K562 (cell line): ENCODE data around the gene DAGLA. TPM values are rescaled to one million over a fixed set of nuclear protein-coding genes. Genes with fewer than 3 reads are reported as not detected.

Experiments
- ATAC-seq: fragments of 200-7000 bp; cut with Tn5 transposase; 3 replicates; pipeline ENCODE4 v1.9.1; 2020; ENCODE audit warnings: moderate library complexity
- BruUV-seq: library from RNA; stranded (reverse); fragments of 400-500 nt; replicated peaks from 2 replicates; lab custom pipeline; 2021; lab: Mats Ljungman, UMichigan
- CTCF ChIA-PET: fragments of 300-600 bp; formaldehyde crosslinking; extraction: SDS; loops from one replicate; lab custom pipeline; 2021; ENCODE audit warnings: low intra/inter-chr PET ratio; lab: Yijun Ruan, JAX
- POLR2A ChIA-PET: fragments of 300-600, 350-650 bp; sonication (Branson Sonifier 250); formaldehyde crosslinking; extraction: SDS; loops from one replicate; lab custom pipeline; 2021; ENCODE audit warnings: antibody characterized with exemption, inconsistent platforms; lab: Yijun Ruan, JAX
- DNase-seq, 4 experiments: peaks; one replicate each; pipeline versions ENCODE4 v3.0.0 to v3.0.0-alpha.2; 2011 to 2018; ENCODE audit warnings: low spot score in 3 of 4, mixed read lengths in 3 of 4; ENCODE audit errors: extremely low read depth in 1 of 4
- FAIRE-seq: peaks from 2 replicates; lab custom pipeline; 2011; peaks lifted over from hg19 to GRCh38; lab: Jason Lieb, UNC
- H2AFZ ChIP-seq: 2 replicates; pipeline ENCODE4 v1.6.0; 2011; ENCODE audit warnings: low read depth, low read length, control low read depth, inconsistent platforms
- H3K27ac ChIP-seq: fragments of 200-600 bp; 3 replicates; pipeline ENCODE4 v1.8.0; 2011; ENCODE audit warnings: low read depth, mild to moderate bottlenecking, control low read depth, inconsistent platforms, low read length, moderate library complexity, mixed read lengths; ENCODE audit errors: extremely low read depth
- H3K27me3 ChIP-seq, 2 experiments: fragments of 300-600 bp in 1 of 2; 2 replicates in 1 of 2; 3 replicates in 1 of 2; pipeline versions ENCODE4 v1.6.0 to v1.8.0; 2011; ENCODE audit warnings: inconsistent platforms in 2 of 2, low read length in 2 of 2, mild to moderate bottlenecking in 1 of 2, mixed read lengths in 1 of 2, moderate library complexity in 1 of 2; ENCODE audit not compliant: control insufficient read depth in 2 of 2, insufficient read depth in 2 of 2
- H3K36me3 ChIP-seq: fragments of 300-600 bp; 3 replicates; pipeline ENCODE4 v1.8.0; 2011; ENCODE audit warnings: mild to moderate bottlenecking, low read length, inconsistent platforms; ENCODE audit not compliant: control insufficient read depth, insufficient read depth
- H3K4me1 ChIP-seq, 2 experiments: fragments of 200-600 bp in 1 of 2; replicated peaks in 1 of 2; 2 replicates in 1 of 2; 3 replicates in 1 of 2; pipeline versions ENCODE4 v1.5.1 to v1.8.0; 2011; ENCODE audit warnings: inconsistent platforms in 2 of 2, low read length in 2 of 2, mild to moderate bottlenecking in 1 of 2, mixed read lengths in 1 of 2, moderate library complexity in 1 of 2; ENCODE audit not compliant: control insufficient read depth in 2 of 2, insufficient read depth in 2 of 2
- H3K4me2 ChIP-seq: 2 replicates; pipeline ENCODE4 v1.6.1; 2011; ENCODE audit warnings: low read length, control low read depth, inconsistent platforms, mixed read lengths; ENCODE audit not compliant: insufficient read depth
- H3K4me3 ChIP-seq: fragments of 200-600 bp; sonication (generic), shearing (Covaris generic); 2 replicates; pipeline ENCODE4 v1.5.1; 2016; ENCODE audit warnings: control low read depth, inconsistent platforms
- H3K79me2 ChIP-seq: fragments of 200-600 bp; 3 replicates; pipeline ENCODE4 v1.8.0; 2011; ENCODE audit warnings: low read length, inconsistent platforms; ENCODE audit not compliant: control insufficient read depth, insufficient read depth
- H3K9ac ChIP-seq, 2 experiments: 2 replicates each; pipeline versions ENCODE4 v1.6.0 to v1.6.1; 2011; ENCODE audit warnings: low read depth in 2 of 2, low read length in 2 of 2, control low read depth in 1 of 2, inconsistent platforms in 1 of 2, mild to moderate bottlenecking in 1 of 2, mixed read lengths in 1 of 2; ENCODE audit not compliant: insufficient read depth in 1 of 2
- H3K9me1 ChIP-seq: one replicate; pipeline ENCODE4 v1.6.0; 2011; ENCODE audit warnings: inconsistent platforms, mild to moderate bottlenecking, low read length, moderate library complexity; ENCODE audit not compliant: control insufficient read depth, insufficient read depth
- H3K9me3 ChIP-seq: replicated peaks from 2 replicates; pipeline ENCODE4 v1.5.1; 2011; ENCODE audit warnings: low read depth, low read length, inconsistent platforms; ENCODE audit not compliant: control insufficient read depth, insufficient read depth
- H4K20me1 ChIP-seq: replicated peaks from 2 replicates; pipeline ENCODE4 v1.6.1; 2011; ENCODE audit warnings: low read length, inconsistent platforms, mixed read lengths; ENCODE audit not compliant: control insufficient read depth, insufficient read depth
- BRD9 ChIP-seq: fragments of 450-650 bp; IDR thresholded peaks from 2 replicates; pipeline ENCODE4 v1.6.1; 2018; ENCODE audit warnings: low read depth; ENCODE audit not compliant: partially characterized antibody
- EP400 ChIP-seq: fragments of 450-650 bp; IDR thresholded peaks from 2 replicates; pipeline ENCODE4 v1.6.1; 2017; ENCODE audit warnings: antibody characterized with exemption, mild to moderate bottlenecking, moderate library complexity
- FOS ChIP-seq: IDR thresholded peaks from 3 replicates; pipeline ENCODE4 v1.6.1; 2011; ENCODE audit not compliant: insufficient read length; ENCODE audit errors: extremely low read depth
- GABPB2 ChIP-seq: fragments of 250-450 bp; sonication (Bioruptor Pico); conservative IDR thresholded peaks from 2 replicates; pipeline ENCODE4 v1.5.1; 2021; ENCODE audit warnings: mild to moderate bottlenecking
- HNRNPK ChIP-seq: fragments of 200-400 bp; formaldehyde crosslinking; IDR thresholded peaks from one replicate; pipeline ENCODE4 v1.6.1; 2018; ENCODE audit warnings: mild to moderate bottlenecking, low read depth, low read length; ENCODE audit not compliant: poor library complexity, severe bottlenecking
- NCOA2 ChIP-seq, 2 experiments: fragments of 450-650 bp; IDR thresholded peaks; 2 replicates each; pipeline ENCODE4 v1.6.1; 2018; ENCODE audit warnings: mild to moderate bottlenecking in 2 of 2, moderate library complexity in 1 of 2; ENCODE audit not compliant: partially characterized antibody in 2 of 2
- NR1H2 ChIP-seq: sonication (generic); formaldehyde crosslinking; IDR thresholded peaks from 2 replicates; pipeline ENCODE4 v1.4.0; 2020; ENCODE audit warnings: mild to moderate bottlenecking, missing genetic modification reagents
- SIRT6 ChIP-seq: IDR thresholded peaks from one replicate; pipeline ENCODE4 v1.6.1; 2012; ENCODE audit warnings: low read depth, mild to moderate bottlenecking, control low read depth, inconsistent platforms, low read length, moderate library complexity
- SUPT5H ChIP-seq: fragments of 450-650 bp; IDR thresholded peaks from 2 replicates; pipeline ENCODE4 v1.6.1; 2016
- TSC22D4 ChIP-seq: fragments of 450-650 bp; IDR thresholded peaks from 2 replicates; pipeline ENCODE4 v1.6.1; 2016; ENCODE audit warnings: missing genetic modification characterization, missing biosample characterization, control low read depth
- WGBS: fragments of 100-300 bp; shearing (Covaris generic); methylation state at CpG from one replicate; pipeline ENCODE4 v1.1.6; 2016; ENCODE audit warnings: low coverage, mixed read lengths; ENCODE audit not compliant: insufficient coverage; ENCODE audit errors: missing lambda C conversion rate; 5-methylcytosine and 5-hydroxymethylcytosine counted together
- in situ Hi-C: fragments of 300-500 bp; cut with MboI; formaldehyde crosslinking; loops from 4 replicates; pipeline ENCODE4 v1.15.0; 2018; ENCODE audit warnings: inconsistent platforms, mixed read lengths
- intact Hi-C: fragments of 100-400 bp; cut with micrococcal nuclease; formaldehyde crosslinking; loops from 2 replicates; pipeline ENCODE4 v1.14.2; 2022
- polyA plus RNA-seq, 8 experiments: library from polyadenylated mRNA; depleted of rRNA in 4 of 8; stranded (reverse) in 5 of 8; unstranded in 3 of 8; fragments of >200 nt; fragmentation: Nextera tagmentation in 2 of 8; fragmentation: Illumina TruSeq in 1 of 8; extraction: Ambion mirVana in 2 of 8; extraction: Trizol in 1 of 8; gene quantifications; 2 replicates each; pipeline versions ENCODE4 v1.2.1 to v1.2.3, GENCODE V29; 2011 to 2014; ENCODE audit warnings: inconsistent platforms in 1 of 8, missing spikeins in 1 of 8
- total RNA-seq, 7 experiments: library from RNA; depleted of rRNA in 6 of 7; stranded (reverse); fragments of >200 nt in 6 of 7; fragmentation: Illumina TruSeq in 2 of 7; extraction: Trizol in 2 of 7; gene quantifications; 2 replicates each; pipeline versions ENCODE4 v1.2.1 to v1.2.3, GENCODE V29; 2011 to 2021; ENCODE audit warnings: low replicate concordance in 1 of 7
- TF ChIP-seq, protein P1 (sequence below), 2 experiments: fragments of 450-650 bp in 1 of 2; sonication (generic) in 1 of 2; formaldehyde crosslinking in 1 of 2; IDR thresholded peaks; 2 replicates each; pipeline versions ENCODE4 v1.7.1 to v1.9.0; 2016 to 2022; ENCODE audit warnings: inconsistent platforms in 1 of 2, mild to moderate bottlenecking in 1 of 2, missing genetic modification reagents in 1 of 2
- TF ChIP-seq, protein P2 (sequence below): fragments of 450-650 bp; IDR thresholded peaks from 2 replicates; pipeline ENCODE4 v1.7.1; 2018; ENCODE audit warnings: mild to moderate bottlenecking, low read depth; ENCODE audit not compliant: partially characterized antibody

Gene DAGLA
- total and polyA plus RNA-seq, 9 of the 15 experiments (the other 6 are each of a cell fraction or from before 2014, with no cell fraction given), result 0.03 to 0.16 (median 0.04) TPM; not detected in 4

DNA sequence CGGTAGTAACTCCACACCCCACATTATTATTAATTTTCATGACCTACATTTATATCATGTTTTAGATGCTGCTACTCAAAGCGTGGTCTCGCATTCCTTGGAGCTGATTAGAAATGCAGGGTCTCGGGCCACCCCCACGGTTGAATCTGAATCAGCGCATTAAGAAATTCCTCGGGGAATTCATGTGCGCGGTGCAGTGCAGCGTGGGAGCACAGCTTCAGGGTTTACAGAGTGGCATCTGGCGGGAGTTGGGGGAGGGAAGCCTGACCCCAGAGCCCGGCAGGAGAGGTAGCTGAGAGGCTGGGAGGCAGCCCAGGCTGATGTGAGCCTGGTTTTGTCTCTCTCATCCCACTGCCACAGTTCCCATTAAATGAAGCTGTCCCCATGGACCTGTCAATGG is 48.1 kb upstream of the DAGLA start:
- in situ Hi-C loops, result no loop called here
- TF ChIP-seq NCOA2 (IDR thresholded peaks at IDR 0.05; ENCODE audit: partially characterized antibody in 2 of 2) (no peak), BRD9 (no peak), SUPT5H (no peak), SIRT6 (no peak), NR1H2 (CRISPR knock-in tag) (no peak), TSC22D4 (tag) (no peak), GABPB2 (CRISPR knock-in tag) (no peak), FOS (no peak), HNRNPK (no peak), EP400 (no peak)
- TF ChIP-seq, protein P1, sequence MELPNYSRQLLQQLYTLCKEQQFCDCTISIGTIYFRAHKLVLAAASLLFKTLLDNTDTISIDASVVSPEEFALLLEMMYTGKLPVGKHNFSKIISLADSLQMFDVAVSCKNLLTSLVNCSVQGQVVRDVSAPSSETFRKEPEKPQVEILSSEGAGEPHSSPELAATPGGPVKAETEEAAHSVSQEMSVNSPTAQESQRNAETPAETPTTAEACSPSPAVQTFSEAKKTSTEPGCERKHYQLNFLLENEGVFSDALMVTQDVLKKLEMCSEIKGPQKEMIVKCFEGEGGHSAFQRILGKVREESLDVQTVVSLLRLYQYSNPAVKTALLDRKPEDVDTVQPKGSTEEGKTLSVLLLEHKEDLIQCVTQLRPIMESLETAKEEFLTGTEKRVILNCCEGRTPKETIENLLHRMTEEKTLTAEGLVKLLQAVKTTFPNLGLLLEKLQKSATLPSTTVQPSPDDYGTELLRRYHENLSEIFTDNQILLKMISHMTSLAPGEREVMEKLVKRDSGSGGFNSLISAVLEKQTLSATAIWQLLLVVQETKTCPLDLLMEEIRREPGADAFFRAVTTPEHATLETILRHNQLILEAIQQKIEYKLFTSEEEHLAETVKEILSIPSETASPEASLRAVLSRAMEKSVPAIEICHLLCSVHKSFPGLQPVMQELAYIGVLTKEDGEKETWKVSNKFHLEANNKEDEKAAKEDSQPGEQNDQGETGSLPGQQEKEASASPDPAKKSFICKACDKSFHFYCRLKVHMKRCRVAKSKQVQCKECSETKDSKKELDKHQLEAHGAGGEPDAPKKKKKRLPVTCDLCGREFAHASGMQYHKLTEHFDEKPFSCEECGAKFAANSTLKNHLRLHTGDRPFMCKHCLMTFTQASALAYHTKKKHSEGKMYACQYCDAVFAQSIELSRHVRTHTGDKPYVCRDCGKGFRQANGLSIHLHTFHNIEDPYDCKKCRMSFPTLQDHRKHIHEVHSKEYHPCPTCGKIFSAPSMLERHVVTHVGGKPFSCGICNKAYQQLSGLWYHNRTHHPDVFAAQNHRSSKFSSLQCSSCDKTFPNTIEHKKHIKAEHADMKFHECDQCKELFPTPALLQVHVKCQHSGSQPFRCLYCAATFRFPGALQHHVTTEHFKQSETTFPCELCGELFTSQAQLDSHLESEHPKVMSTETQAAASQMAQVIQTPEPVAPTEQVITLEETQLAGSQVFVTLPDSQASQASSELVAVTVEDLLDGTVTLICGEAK (IDR thresholded peaks at IDR 0.05), result no peak
- TF ChIP-seq, protein P1 (CRISPR knock-in tag; IDR thresholded peaks at IDR 0.05), result no peak
- TF ChIP-seq, protein P2, sequence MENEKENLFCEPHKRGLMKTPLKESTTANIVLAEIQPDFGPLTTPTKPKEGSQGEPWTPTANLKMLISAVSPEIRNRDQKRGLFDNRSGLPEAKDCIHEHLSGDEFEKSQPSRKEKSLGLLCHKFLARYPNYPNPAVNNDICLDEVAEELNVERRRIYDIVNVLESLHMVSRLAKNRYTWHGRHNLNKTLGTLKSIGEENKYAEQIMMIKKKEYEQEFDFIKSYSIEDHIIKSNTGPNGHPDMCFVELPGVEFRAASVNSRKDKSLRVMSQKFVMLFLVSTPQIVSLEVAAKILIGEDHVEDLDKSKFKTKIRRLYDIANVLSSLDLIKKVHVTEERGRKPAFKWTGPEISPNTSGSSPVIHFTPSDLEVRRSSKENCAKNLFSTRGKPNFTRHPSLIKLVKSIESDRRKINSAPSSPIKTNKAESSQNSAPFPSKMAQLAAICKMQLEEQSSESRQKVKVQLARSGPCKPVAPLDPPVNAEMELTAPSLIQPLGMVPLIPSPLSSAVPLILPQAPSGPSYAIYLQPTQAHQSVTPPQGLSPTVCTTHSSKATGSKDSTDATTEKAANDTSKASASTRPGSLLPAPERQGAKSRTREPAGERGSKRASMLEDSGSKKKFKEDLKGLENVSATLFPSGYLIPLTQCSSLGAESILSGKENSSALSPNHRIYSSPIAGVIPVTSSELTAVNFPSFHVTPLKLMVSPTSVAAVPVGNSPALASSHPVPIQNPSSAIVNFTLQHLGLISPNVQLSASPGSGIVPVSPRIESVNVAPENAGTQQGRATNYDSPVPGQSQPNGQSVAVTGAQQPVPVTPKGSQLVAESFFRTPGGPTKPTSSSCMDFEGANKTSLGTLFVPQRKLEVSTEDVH, result no peak

More for the DNA sequence above, 48.1 kb upstream of the DAGLA start:
- Histone ChIP-seq H3K9ac (no peak overlapping the region; a peak in 1 of 4 replicates), H3K27me3 (peaks cover 18 to 66% of the 10 kb centered on the region in 2 experiments), H3K36me3 (no peaks in the 10 kb centered on the region), H3K27ac (no peak overlapping the region), H3K9me3 (no peaks in the 10 kb centered on the region), H3K79me2 (no peaks in the 10 kb centered on the region), H3K9me1 (no peaks in the 10 kb centered on the region), H2AFZ (no peak overlapping the region), H3K4me3 (no peak overlapping the region), H3K4me2 (no peak overlapping the region), H3K4me1 (no peaks in the 10 kb centered on the region), H4K20me1 (peaks cover 18% of the 10 kb centered on the region)
- DNase-seq (no peak), ATAC-seq (no peak), FAIRE-seq (no peak)
- WGBS, result 6% methylated on average over 12 of the region's 12 CpGs
- ChIA-PET POLR2A (no interaction called here), CTCF (no interaction called here)
- no TSS peak for BruUV-seq
- intact Hi-C loops, result no loop called here
